GM23338 (cell line): Measurements from ENCODE around the gene SLC30A3. TPM values are rescaled to one million over a fixed set of nuclear protein-coding genes. Genes with fewer than 3 reads are reported as not detected.

Experiments used
- ATAC-seq: fragments of 200-7000 bp; cut with Tn5 transposase; 3 replicates; pipeline ENCODE4 v1.9.1; 2020
- DNase-seq: peaks from one replicate; pipeline ENCODE4 v3.0.0-alpha.2; 2015; ENCODE audit warnings: low spot score
- H2AFZ ChIP-seq: fragments of 200-600 bp; sonication (generic); 2 replicates; pipeline ENCODE4 v1.8.0; 2016; ENCODE audit warnings: antibody characterized with exemption, mild to moderate bottlenecking, moderate library complexity
- H3F3A ChIP-seq: fragments of 200-600 bp; sonication (generic); replicated peaks from 2 replicates; pipeline ENCODE4 v1.8.0; 2017; ENCODE audit warnings: antibody characterized with exemption, mixed run types, low read depth
- H3K27ac ChIP-seq: fragments of 200-600 bp; sonication (generic); 2 replicates; pipeline ENCODE4 v1.6.1; 2016; ENCODE audit warnings: low read depth
- H3K27me3 ChIP-seq: fragments of 200-600 bp; sonication (generic); 2 replicates; pipeline ENCODE4 v1.8.0; 2016; ENCODE audit warnings: mild to moderate bottlenecking, mixed run types, moderate library complexity; ENCODE audit not compliant: insufficient read depth
- H3K36me3 ChIP-seq: fragments of 200-600 bp; sonication (generic); 2 replicates; pipeline ENCODE4 v1.8.0; 2016; ENCODE audit warnings: mild to moderate bottlenecking; ENCODE audit not compliant: insufficient read depth
- H3K4me1 ChIP-seq: fragments of 200-600 bp; sonication (generic); 2 replicates; pipeline ENCODE4 v1.8.0; 2016; ENCODE audit warnings: mild to moderate bottlenecking, moderate library complexity; ENCODE audit not compliant: insufficient read depth
- H3K4me2 ChIP-seq: fragments of 200-600 bp; sonication (generic); 2 replicates; pipeline ENCODE4 v1.7.1; 2017; ENCODE audit warnings: mixed run types
- H3K4me3 ChIP-seq: fragments of 200-600 bp; sonication (generic); 2 replicates; pipeline ENCODE4 v1.6.1; 2016; ENCODE audit warnings: mixed run types
- H3K79me2 ChIP-seq: fragments of 200-600 bp; sonication (generic); replicated peaks from 2 replicates; pipeline ENCODE4 v1.8.0; 2017; ENCODE audit warnings: mild to moderate bottlenecking; ENCODE audit not compliant: insufficient read depth
- H3K9me2 ChIP-seq: fragments of 200-600 bp; sonication (generic); 2 replicates; pipeline ENCODE4 v1.8.0; 2017; ENCODE audit not compliant: insufficient read depth
- H4K20me1 ChIP-seq: fragments of 200-600 bp; sonication (generic); replicated peaks from 2 replicates; pipeline ENCODE4 v1.8.0; 2017; ENCODE audit warnings: mild to moderate bottlenecking; ENCODE audit not compliant: insufficient read depth
- H3K27ac Mint-ChIP-seq: 2 replicates; pipeline ENCODE4 v1.8.0; 2020; ENCODE audit warnings: inconsistent platforms, mild to moderate bottlenecking, moderate library complexity, mixed read lengths
- H3K27me3 Mint-ChIP-seq: 3 replicates; pipeline ENCODE4 v1.8.0; 2022; ENCODE audit warnings: low read depth, mild to moderate bottlenecking, moderate library complexity, mixed read lengths, inconsistent platforms; ENCODE audit not compliant: insufficient read depth, poor library complexity
- H3K36me3 Mint-ChIP-seq: 3 replicates; pipeline ENCODE4 v1.8.0; 2021; ENCODE audit warnings: low read depth, mild to moderate bottlenecking, inconsistent platforms, moderate library complexity, mixed read lengths
- H3K4me1 Mint-ChIP-seq: 3 replicates; pipeline ENCODE4 v1.8.0; 2020; ENCODE audit warnings: mild to moderate bottlenecking, inconsistent platforms, mixed read lengths
- H3K4me3 Mint-ChIP-seq: 3 replicates; pipeline ENCODE4 v1.8.0; 2021; ENCODE audit warnings: moderate library complexity, mild to moderate bottlenecking, inconsistent platforms, mixed read lengths
- H3K9me3 Mint-ChIP-seq: 3 replicates; pipeline ENCODE4 v1.8.0; 2020; ENCODE audit warnings: moderate library complexity, mild to moderate bottlenecking, inconsistent platforms, mixed read lengths
- EZH2 ChIP-seq: fragments of 200-600 bp; sonication (generic); IDR thresholded peaks from one replicate; pipeline ENCODE4 v1.8.0; 2017; ENCODE audit warnings: antibody characterized with exemption, mild to moderate bottlenecking, low read depth; ENCODE audit not compliant: unreplicated experiment
- EZH2phosphoT487 ChIP-seq: fragments of 200-600 bp; sonication (generic); IDR thresholded peaks from one replicate; pipeline ENCODE4 v1.8.1; 2018; ENCODE audit warnings: antibody characterized with exemption; ENCODE audit not compliant: unreplicated experiment
- NANOG ChIP-seq: IDR thresholded peaks from 2 replicates; pipeline ENCODE4 v1.6.1; 2016; ENCODE audit warnings: antibody characterized with exemption, borderline replicate concordance
- STAT1 ChIP-seq: IDR thresholded peaks from one replicate; pipeline ENCODE4 v1.6.1; 2016; ENCODE audit warnings: antibody characterized with exemption; ENCODE audit not compliant: unreplicated experiment
- ZNF462 ChIP-seq: fragments of 250-450 bp; sonication (Bioruptor Pico); IDR thresholded peaks from 2 replicates; pipeline ENCODE4 v1.5.0; 2020; ENCODE audit warnings: mild to moderate bottlenecking, moderate library complexity
- polyA plus RNA-seq: library from polyadenylated mRNA; unstranded; fragments of >200 nt; fragmentation: Nextera tagmentation; extraction: Ambion mirVana; gene quantifications from 2 replicates; pipeline ENCODE4 v1.2.1, GENCODE V29; 2016
- total RNA-seq: library from RNA; depleted of rRNA; stranded (reverse); fragments of >200 nt; shearing (Covaris generic); gene quantifications from 2 replicates; pipeline ENCODE4 v1.2.3, GENCODE V29; 2014
- TF ChIP-seq, protein P1 (sequence below), 2 experiments: fragments of 200-600 bp in 1 of 2; sonication (generic) in 1 of 2; conservative IDR thresholded peaks; 2 replicates each; pipeline versions ENCODE4 v1.5.1 to v1.6.1; 2016 to 2017; ENCODE audit warnings: antibody characterized with exemption in 2 of 2, low read depth in 2 of 2, mild to moderate bottlenecking in 2 of 2, moderate library complexity in 1 of 2

SLC30A3 gene
- total and polyA plus RNA-seq, 2 experiments from 2014 or later, result 4.1 to 8.3 TPM

GRCh38 chr2:27281442-27281841 is 18.6 kb upstream of the SLC30A3 start (continued):
- TF ChIP-seq ZNF462 (CRISPR knock-in tag), result no peak

DNA sequence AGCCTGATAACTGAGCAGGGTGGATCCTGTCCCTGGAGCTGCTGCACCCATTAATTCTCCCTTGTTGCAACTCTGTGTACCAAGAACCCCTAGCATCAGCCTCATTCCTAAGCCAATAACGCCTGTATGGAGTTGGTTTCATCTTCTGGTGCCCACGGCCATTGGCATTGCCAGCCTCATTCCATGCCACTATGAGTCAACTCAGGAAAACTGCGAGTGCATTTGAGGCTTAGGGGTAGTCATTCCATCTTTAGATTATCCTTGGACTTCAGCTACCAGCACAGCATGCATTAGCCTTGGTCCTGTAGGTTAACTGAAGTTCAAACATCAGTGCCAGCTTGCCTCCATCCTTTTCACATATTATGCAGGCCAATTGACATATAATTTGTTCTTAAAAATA is 18.0 kb upstream of the SLC30A3 start:
- Histone ChIP-seq H2AFZ (no peak overlapping the region), H3K4me2 (no peak overlapping the region), H3K27me3 (no peaks in the 10 kb centered on the region), H3K9me2 (peaks cover 4% of the 10 kb centered on the region; the same call in 1 of the 2 replicates), H3K4me1 (peaks cover 27% of the 10 kb centered on the region), H4K20me1 (no peaks in the 10 kb centered on the region), H3K27ac (no peak overlapping the region), H3F3A (peaks cover 9% of the 10 kb centered on the region), H3K79me2 (no peaks in the 10 kb centered on the region), H3K4me3 (no peak overlapping the region), H3K36me3 (no peaks in the 10 kb centered on the region)
- Mint-ChIP-seq H3K4me3 (no peak overlapping the region), H3K9me3 (no peaks in the 10 kb centered on the region), H3K27me3 (peaks cover 21% of the 10 kb centered on the region), H3K36me3 (no peaks in the 10 kb centered on the region), H3K4me1 (peaks cover 36% of the 10 kb centered on the region), H3K27ac (no peak overlapping the region)
- TF ChIP-seq STAT1 (no peak), EZH2phosphoT487 (no peak), EZH2 (no peak), NANOG (no peak)
- TF ChIP-seq, protein P1, sequence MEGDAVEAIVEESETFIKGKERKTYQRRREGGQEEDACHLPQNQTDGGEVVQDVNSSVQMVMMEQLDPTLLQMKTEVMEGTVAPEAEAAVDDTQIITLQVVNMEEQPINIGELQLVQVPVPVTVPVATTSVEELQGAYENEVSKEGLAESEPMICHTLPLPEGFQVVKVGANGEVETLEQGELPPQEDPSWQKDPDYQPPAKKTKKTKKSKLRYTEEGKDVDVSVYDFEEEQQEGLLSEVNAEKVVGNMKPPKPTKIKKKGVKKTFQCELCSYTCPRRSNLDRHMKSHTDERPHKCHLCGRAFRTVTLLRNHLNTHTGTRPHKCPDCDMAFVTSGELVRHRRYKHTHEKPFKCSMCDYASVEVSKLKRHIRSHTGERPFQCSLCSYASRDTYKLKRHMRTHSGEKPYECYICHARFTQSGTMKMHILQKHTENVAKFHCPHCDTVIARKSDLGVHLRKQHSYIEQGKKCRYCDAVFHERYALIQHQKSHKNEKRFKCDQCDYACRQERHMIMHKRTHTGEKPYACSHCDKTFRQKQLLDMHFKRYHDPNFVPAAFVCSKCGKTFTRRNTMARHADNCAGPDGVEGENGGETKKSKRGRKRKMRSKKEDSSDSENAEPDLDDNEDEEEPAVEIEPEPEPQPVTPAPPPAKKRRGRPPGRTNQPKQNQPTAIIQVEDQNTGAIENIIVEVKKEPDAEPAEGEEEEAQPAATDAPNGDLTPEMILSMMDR (conservative IDR thresholded peaks at IDR 0.05; ENCODE audit: low read depth in 2 of 2), result no peak
- no peak for ATAC-seq
- DNase-seq, result no peak
